Liver (tissue), 3 donors: ENCODE measurements around the gene USP40.

Source experiments
- ATF3 ChIP-seq: IDR thresholded peaks from 2 replicates; pipeline ENCODE4 v1.6.1; 2016; ENCODE audit warnings: antibody characterized with exemption
- CTCF ChIP-seq: fragments of 150-350 bp; IDR thresholded peaks from 2 replicates; pipeline ENCODE4 v1.5.1; 2017; ENCODE audit warnings: improper control_type of control experiment, low read depth, low read length; ENCODE audit not compliant: missing input control
- FOXA1 ChIP-seq: IDR thresholded peaks from 2 replicates; pipeline ENCODE4 v1.6.1; 2016; ENCODE audit warnings: antibody characterized with exemption
- MAX ChIP-seq: IDR thresholded peaks from 2 replicates; pipeline ENCODE4 v1.6.1; 2016; ENCODE audit warnings: antibody characterized with exemption
- RAD21 ChIP-seq, 2 donors: IDR thresholded peaks; 2 replicates each; pipeline ENCODE4 v1.6.1; 2016; ENCODE audit warnings: antibody characterized with exemption in 2 of 2, mild to moderate bottlenecking in 2 of 2
- SP1 ChIP-seq: IDR thresholded peaks from 2 replicates; pipeline ENCODE4 v1.6.1; 2018; ENCODE audit warnings: antibody characterized with exemption, mild to moderate bottlenecking
- TAF1 ChIP-seq: conservative IDR thresholded peaks from 2 replicates; pipeline ENCODE4 v1.6.1; 2016; ENCODE audit warnings: antibody characterized with exemption, mild to moderate bottlenecking
- YY1 ChIP-seq: IDR thresholded peaks from 2 replicates; pipeline ENCODE4 v1.6.1; 2016; ENCODE audit warnings: antibody characterized with exemption, mild to moderate bottlenecking
- TF ChIP-seq, protein P1 (sequence below): IDR thresholded peaks from 2 replicates; pipeline ENCODE4 v1.6.1; 2016; ENCODE audit warnings: antibody characterized with exemption, mild to moderate bottlenecking
- donor health status: healthy.
- donor health status: healthy.

DNA sequence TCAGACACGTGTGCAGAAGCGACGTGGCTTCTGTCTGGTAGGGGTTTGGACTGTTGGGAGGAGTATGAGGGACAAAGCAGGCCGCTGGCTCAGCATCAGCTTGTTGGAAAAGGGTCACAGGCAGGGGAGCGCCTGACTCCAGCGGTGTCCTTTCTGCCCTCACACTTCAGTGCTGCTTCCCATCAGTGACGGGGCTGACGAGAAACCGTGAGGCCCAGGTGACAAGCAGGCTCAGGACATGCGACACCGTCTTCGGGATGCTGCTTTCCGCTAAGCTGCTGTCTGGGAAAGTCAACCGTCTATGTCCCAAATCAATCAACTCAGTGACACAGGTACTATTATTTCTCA is 90.5 kb downstream of the USP40 start:
- TF ChIP-seq CTCF (no peak), MAX (no peak), RAD21 (IDR thresholded peaks at IDR 0.05) (no peak), FOXA1 (no peak), SP1 (no peak), YY1 (no peak), ATF3 (no peak), TAF1 (no peak)
- TF ChIP-seq, protein P1, sequence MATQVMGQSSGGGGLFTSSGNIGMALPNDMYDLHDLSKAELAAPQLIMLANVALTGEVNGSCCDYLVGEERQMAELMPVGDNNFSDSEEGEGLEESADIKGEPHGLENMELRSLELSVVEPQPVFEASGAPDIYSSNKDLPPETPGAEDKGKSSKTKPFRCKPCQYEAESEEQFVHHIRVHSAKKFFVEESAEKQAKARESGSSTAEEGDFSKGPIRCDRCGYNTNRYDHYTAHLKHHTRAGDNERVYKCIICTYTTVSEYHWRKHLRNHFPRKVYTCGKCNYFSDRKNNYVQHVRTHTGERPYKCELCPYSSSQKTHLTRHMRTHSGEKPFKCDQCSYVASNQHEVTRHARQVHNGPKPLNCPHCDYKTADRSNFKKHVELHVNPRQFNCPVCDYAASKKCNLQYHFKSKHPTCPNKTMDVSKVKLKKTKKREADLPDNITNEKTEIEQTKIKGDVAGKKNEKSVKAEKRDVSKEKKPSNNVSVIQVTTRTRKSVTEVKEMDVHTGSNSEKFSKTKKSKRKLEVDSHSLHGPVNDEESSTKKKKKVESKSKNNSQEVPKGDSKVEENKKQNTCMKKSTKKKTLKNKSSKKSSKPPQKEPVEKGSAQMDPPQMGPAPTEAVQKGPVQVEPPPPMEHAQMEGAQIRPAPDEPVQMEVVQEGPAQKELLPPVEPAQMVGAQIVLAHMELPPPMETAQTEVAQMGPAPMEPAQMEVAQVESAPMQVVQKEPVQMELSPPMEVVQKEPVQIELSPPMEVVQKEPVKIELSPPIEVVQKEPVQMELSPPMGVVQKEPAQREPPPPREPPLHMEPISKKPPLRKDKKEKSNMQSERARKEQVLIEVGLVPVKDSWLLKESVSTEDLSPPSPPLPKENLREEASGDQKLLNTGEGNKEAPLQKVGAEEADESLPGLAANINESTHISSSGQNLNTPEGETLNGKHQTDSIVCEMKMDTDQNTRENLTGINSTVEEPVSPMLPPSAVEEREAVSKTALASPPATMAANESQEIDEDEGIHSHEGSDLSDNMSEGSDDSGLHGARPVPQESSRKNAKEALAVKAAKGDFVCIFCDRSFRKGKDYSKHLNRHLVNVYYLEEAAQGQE: no peak
